ENCODE data around the gene PLEKHF1.
A peak's percentile ranks its signal among the peaks of the same experiment; 100 is the strongest.

The PLEKHF1 gene

DNA sequence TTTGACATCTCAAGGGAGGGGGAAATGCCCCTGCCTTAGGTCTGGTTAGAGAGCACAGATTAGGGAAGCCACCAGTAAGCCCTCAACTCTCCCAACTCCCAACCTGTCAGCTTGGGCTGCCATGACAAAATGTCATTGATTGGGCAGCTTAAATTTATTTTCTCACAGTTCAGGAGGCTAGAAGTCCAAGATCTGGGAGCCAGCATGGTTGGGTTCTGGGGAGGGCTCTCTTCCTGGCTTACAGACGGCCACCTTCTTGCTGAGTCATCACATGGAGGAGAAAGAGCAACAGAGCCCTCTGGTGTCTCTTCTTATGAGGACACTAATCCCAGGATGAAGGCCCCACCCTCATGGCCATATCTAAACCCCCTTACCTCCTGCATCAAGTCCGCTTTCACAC, 25.6 kb downstream of the PLEKHF1 start:
- H3F3A ChIP-seq (ENCODE audit: insufficient read depth, low read length), result no peaks in the 10 kb centered on the region
- peak overlapping the region; percentile 63 for H2AFZ ChIP-seq (ENCODE audit: low read length)
- TF ChIP-seq EZH2phosphoT487 (IDR thresholded peaks at IDR 0.05; ENCODE audit: low read length), result no peak
- TF ChIP-seq, protein P1, sequence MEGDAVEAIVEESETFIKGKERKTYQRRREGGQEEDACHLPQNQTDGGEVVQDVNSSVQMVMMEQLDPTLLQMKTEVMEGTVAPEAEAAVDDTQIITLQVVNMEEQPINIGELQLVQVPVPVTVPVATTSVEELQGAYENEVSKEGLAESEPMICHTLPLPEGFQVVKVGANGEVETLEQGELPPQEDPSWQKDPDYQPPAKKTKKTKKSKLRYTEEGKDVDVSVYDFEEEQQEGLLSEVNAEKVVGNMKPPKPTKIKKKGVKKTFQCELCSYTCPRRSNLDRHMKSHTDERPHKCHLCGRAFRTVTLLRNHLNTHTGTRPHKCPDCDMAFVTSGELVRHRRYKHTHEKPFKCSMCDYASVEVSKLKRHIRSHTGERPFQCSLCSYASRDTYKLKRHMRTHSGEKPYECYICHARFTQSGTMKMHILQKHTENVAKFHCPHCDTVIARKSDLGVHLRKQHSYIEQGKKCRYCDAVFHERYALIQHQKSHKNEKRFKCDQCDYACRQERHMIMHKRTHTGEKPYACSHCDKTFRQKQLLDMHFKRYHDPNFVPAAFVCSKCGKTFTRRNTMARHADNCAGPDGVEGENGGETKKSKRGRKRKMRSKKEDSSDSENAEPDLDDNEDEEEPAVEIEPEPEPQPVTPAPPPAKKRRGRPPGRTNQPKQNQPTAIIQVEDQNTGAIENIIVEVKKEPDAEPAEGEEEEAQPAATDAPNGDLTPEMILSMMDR (IDR thresholded peaks at IDR 0.05; ENCODE audit: low read length), result peak; percentile 41
- H3K9me3 ChIP-seq (replicated peaks; ENCODE audit: insufficient read depth, low read length), result no peaks in the 10 kb centered on the region
- no peaks in the 10 kb centered on the region for H3K9me2 ChIP-seq (replicated peaks; ENCODE audit: insufficient read depth, low read length)
- no peaks in the 10 kb centered on the region for H4K20me1 ChIP-seq (ENCODE audit: insufficient read depth, low read length)
- no peak overlapping the region for H3K27ac ChIP-seq (ENCODE audit: low read length)
- H3K4me1 ChIP-seq (ENCODE audit: low read length), result no peaks in the 10 kb centered on the region
- no peaks in the 10 kb centered on the region; the same call in none of the 2 replicates for H3K27me3 ChIP-seq (replicated peaks; ENCODE audit: insufficient read depth, low read length)
- H3K4me3 ChIP-seq (ENCODE audit: low read length), result no peak overlapping the region
- H3K79me2 ChIP-seq (ENCODE audit: low read length), result no peaks in the 10 kb centered on the region
- peak; percentile 53 for DNase-seq
- H3K4me2 ChIP-seq (ENCODE audit: low read depth, low read length), result no peak overlapping the region
- no peaks in the 10 kb centered on the region for H3K36me3 ChIP-seq (replicated peaks; ENCODE audit: insufficient read depth, low read length)
- H3K9ac ChIP-seq (ENCODE audit: low read length), result no peak overlapping the region

DNA sequence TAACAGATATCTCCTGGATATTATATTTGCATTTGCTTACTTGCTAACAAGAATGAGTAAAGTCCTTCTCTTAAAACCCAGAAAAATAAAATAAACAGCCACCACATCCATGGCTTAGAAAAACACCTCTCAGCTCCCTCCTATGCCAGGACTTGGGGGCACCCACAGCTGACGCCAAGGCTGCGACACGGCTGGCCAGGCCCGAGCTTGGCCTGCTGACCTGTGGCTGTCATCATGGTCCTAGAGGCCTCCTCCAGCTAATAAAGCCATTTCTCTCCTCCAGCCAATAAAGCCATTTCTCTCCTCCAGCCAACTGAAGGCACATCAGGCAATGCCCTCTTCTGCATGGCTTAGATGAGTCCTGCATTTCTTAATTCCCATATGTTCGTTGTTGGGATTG, 28.9 kb downstream of the PLEKHF1 start:
- H3K9me2 ChIP-seq (replicated peaks; ENCODE audit: insufficient read depth, low read length), result no peaks in the 10 kb centered on the region
- no peaks in the 10 kb centered on the region for H3K36me3 ChIP-seq (replicated peaks; ENCODE audit: insufficient read depth, low read length)
- H3K27me3 ChIP-seq (replicated peaks; ENCODE audit: insufficient read depth, low read length), result no peaks in the 10 kb centered on the region; the same call in 1 of the 2 replicates
- no peaks in the 10 kb centered on the region for H3K4me1 ChIP-seq (ENCODE audit: low read length)
- H4K20me1 ChIP-seq (ENCODE audit: insufficient read depth, low read length), result no peaks in the 10 kb centered on the region
- DNase-seq, result no peak
- H3K9me3 ChIP-seq (replicated peaks; ENCODE audit: insufficient read depth, low read length), result no peaks in the 10 kb centered on the region
- H3K4me3 ChIP-seq (ENCODE audit: low read length), result no peak overlapping the region
- H3K79me2 ChIP-seq (ENCODE audit: low read length), result no peaks in the 10 kb centered on the region
- H3K27ac ChIP-seq (ENCODE audit: low read length), result no peak overlapping the region
- H3K9ac ChIP-seq (ENCODE audit: low read length), result no peak overlapping the region
- TF ChIP-seq, protein P1 (IDR thresholded peaks at IDR 0.05; ENCODE audit: low read length), result no peak
- TF ChIP-seq EZH2 (optimal IDR thresholded peaks at IDR 0.05; ENCODE audit: low read depth, low read length) (no peak), EZH2phosphoT487 (IDR thresholded peaks at IDR 0.05; ENCODE audit: low read length) (no peak)
- no peaks in the 10 kb centered on the region for H3F3A ChIP-seq (ENCODE audit: insufficient read depth, low read length)
- H2AFZ ChIP-seq (ENCODE audit: low read length), result no peak overlapping the region
- no peak overlapping the region for H3K4me2 ChIP-seq (ENCODE audit: low read depth, low read length)

DNA sequence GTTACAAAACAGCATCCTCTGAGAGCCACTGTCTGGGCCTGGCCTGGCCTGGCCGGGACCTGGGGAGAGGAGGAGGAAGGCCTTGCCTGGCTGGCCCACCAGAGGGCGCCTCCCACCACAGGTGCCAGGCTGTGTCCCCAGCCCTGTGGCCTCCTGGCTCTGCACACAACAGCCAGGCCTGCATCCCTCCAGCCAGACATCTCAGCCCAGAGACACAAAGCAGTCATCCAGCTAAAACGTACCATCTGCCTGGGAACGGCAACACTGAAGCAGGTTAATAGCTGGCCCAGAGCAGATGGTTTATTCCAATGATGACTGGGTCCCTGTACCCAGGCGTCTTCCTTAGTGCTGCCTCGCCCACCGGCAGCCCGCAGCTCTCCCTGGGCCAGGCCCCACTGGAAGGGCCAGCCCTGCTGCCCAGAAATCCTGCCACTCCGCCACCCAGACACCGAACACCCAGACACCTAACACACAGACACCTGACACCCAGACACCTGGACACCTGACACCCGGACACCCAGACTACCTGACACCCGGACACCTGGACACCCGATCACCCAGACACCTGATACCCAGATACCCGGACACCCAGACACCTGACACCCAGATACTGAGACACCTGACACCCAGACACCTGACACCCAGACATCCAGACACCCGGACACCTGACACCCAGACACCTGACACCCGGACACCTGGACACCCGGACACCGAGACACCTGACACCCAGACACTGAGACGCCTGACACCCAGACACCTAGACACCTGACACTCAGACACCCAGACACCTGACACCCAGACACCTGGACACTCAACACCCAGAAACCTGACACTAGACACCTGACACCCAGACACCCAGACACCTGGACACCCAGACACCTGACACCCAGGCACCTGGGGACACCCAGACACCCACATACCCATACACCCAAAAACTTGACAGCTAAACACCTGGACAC, 29.7 kb downstream of the PLEKHF1 start:
- Histone ChIP-seq H3K4me1 (ENCODE audit: low read length) (no peaks in the 10 kb centered on the region), H3K4me2 (ENCODE audit: low read depth, low read length) (no peak overlapping the region), H3K27me3 (replicated peaks; ENCODE audit: insufficient read depth, low read length) (no peaks in the 10 kb centered on the region), H3K79me2 (ENCODE audit: low read length) (no peaks in the 10 kb centered on the region), H2AFZ (ENCODE audit: low read length) (no peak overlapping the region), H3K9me3 (replicated peaks; ENCODE audit: insufficient read depth, low read length) (no peaks in the 10 kb centered on the region), H4K20me1 (ENCODE audit: insufficient read depth, low read length) (no peaks in the 10 kb centered on the region), H3K4me3 (ENCODE audit: low read length) (no peak overlapping the region), H3K36me3 (replicated peaks; ENCODE audit: insufficient read depth, low read length) (no peaks in the 10 kb centered on the region), H3K9ac (ENCODE audit: low read length) (no peak overlapping the region), H3K9me2 (replicated peaks; ENCODE audit: insufficient read depth, low read length) (no peaks in the 10 kb centered on the region), H3K27ac (ENCODE audit: low read length) (no peak overlapping the region), H3F3A (ENCODE audit: insufficient read depth, low read length) (no peaks in the 10 kb centered on the region)
- TF ChIP-seq EZH2phosphoT487 (IDR thresholded peaks at IDR 0.05; ENCODE audit: low read length), result no peak
- TF ChIP-seq, protein P1 (IDR thresholded peaks at IDR 0.05; ENCODE audit: low read length), result peak; percentile 84
- TF ChIP-seq EZH2 (optimal IDR thresholded peaks at IDR 0.05; ENCODE audit: low read depth, low read length), result no peak
- peak; percentile 52 for DNase-seq
